C4-2B (cell line): Measurements from ENCODE around the gene FCN2.

Experiments
- ZFX ChIP-seq: fragments of 450-650 bp; IDR thresholded peaks from 2 replicates; pipeline ENCODE4 v1.6.1; 2017
- TF ChIP-seq, protein P1 (sequence below): fragments of 450-650 bp; conservative IDR thresholded peaks from 2 replicates; pipeline ENCODE4 v1.5.1; 2017; ENCODE audit warnings: mild to moderate bottlenecking

DNA sequence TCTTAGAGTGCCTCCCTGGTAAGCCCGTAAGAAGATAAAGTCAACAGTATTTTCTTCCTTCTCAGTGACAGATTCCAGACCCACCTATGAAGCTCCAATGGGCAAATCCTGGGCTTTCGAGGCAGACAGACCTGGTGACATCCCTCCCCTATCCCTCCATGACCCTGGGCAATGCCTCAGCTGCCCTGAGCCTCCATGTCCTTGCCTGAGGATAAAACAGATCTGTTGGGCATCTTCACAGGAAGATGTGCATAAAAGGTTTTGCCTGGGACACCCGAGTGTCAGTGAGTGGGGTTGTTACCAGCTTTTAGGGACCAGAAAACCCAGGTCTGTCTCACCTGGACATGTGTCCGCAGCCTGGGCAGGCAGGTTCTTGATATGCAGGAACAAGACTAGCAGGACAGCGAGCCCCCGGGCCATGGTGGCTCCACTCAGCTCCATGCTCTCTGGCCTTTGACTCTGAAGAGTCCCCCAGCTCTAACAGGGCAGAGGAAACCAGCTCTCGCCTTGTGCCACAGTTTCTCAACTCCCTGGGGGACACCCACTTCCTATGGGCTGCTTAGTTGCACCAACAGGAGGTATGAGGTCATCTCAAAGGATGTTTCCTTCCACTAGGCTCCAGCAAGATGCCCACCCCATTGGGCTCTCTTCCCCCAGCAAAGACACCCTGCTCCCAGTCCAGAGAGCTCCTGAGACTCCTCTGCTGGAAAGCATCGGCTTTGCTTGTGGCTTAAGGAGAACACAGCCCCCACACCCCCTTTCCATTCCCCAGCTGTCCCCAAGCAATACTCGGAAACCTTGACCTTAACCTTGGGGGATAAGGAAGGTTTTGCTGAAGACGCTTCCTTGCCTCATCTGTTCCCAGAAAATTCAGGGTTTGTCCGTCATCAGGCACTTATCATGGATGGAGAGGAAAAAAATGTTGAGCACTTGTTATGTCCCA is 37.1 kb downstream of the FCN2 start, which contains the start of gene FCN1:
- TF ChIP-seq, protein P1, sequence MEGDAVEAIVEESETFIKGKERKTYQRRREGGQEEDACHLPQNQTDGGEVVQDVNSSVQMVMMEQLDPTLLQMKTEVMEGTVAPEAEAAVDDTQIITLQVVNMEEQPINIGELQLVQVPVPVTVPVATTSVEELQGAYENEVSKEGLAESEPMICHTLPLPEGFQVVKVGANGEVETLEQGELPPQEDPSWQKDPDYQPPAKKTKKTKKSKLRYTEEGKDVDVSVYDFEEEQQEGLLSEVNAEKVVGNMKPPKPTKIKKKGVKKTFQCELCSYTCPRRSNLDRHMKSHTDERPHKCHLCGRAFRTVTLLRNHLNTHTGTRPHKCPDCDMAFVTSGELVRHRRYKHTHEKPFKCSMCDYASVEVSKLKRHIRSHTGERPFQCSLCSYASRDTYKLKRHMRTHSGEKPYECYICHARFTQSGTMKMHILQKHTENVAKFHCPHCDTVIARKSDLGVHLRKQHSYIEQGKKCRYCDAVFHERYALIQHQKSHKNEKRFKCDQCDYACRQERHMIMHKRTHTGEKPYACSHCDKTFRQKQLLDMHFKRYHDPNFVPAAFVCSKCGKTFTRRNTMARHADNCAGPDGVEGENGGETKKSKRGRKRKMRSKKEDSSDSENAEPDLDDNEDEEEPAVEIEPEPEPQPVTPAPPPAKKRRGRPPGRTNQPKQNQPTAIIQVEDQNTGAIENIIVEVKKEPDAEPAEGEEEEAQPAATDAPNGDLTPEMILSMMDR, result no peak
- no peak for TF ChIP-seq ZFX
